Anterior cingulate cortex (tissue), 58 donors: Measurements from ENCODE around the gene BLMH.
"Not testable (repeated sequence)": the region's sequence is repeated elsewhere in the genome, so short reads cannot be mapped to it uniquely, and the experiment has no call there.

ENCODE experiments used
- DNase-seq, 58 donors: peaks; one replicate each; lab custom pipeline; 2025; lab: John Stamatoyannopoulos, UW

Gene BLMH

GRCh38 chr17:30210366-30210765 lies 81.4 kb downstream of the BLMH start:
- DNase-seq, result no peak

GRCh38 chr17:30209930-30210329 lies 81.8 kb downstream of the BLMH start:
- DNase-seq, result no peak

- no peak for DNase-seq
Observed at GRCh38 chr17:30208214-30208613, 83.5 kb downstream of the BLMH start.

GRCh38 chr17:30207655-30208054 lies 84.1 kb downstream of the BLMH start:
- no peak for DNase-seq

- DNase-seq, result no peak
Observed at GRCh38 chr17:30203471-30203981, 88.2 kb downstream of the BLMH start.

- not testable (repeated sequence) for DNase-seq
Observed at GRCh38 chr17:30200656-30201055, 91.1 kb downstream of the BLMH start.

GRCh38 chr17:30200106-30200505 lies 91.6 kb downstream of the BLMH start:
- no peak for DNase-seq

- no peak for DNase-seq
Observed at GRCh38 chr17:30199600-30199999, 92.1 kb downstream of the BLMH start.
